Measurements from ENCODE around the gene C19orf12.

The C19orf12 gene

DNA sequence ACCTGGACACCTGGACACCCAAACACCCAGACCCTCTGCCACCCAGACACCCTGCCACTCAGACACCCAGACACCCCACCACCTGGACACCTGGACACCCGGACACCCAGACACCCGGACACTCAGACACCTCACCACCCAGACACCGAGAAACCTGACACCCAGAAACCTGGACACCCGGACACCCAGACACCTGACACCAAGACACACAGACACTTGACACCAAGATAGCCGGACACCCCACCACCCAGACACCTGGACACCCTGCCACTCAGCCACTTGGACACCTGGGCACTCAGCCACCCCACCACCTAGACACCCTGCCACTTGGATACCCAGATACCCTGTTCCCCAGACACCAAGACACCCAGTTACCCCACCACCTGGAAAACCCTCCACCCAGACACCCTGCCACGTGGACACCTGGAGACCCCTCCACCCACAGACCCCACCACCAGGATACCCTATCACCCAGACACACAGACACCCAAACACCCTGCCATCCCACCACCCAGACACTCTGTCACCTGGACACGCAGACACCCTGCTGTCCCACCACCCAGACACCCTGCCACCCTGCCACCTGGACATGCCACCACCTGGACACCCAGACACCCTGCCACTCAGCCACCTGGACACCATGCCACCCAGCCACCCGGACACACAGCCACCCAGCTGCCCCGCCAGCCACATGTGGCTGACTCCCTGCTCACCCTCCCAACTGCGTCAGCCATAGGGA is 17.4 kb downstream of the C19orf12 start:
- no peak for DNase-seq (ENCODE audit: low read depth)

DNA sequence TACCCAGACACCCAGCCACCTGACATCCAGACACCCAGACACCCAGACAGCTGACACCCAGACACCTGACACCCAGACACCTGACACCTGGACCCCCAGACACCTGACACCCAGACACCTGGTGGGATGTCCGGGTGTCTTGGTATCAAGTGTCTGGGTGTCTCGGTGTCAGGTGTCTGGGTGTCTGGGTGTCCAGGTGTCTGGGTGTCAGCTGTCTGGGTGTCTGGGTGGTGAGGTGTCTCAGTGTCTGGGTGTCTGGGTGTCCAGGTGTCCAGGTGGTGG is 18.6 kb downstream of the C19orf12 start:
- DNase-seq (ENCODE audit: low read depth) = no peak

GRCh38 chr19:29695765-29696564 is 19.1 kb downstream of the C19orf12 start:
- DNase-seq (ENCODE audit: low read depth) = no peak

- DNase-seq (ENCODE audit: low read depth) = no peak
These were observed 20.1 kb downstream of the C19orf12 start for GRCh38 chr19:29694669-29695627.

DNA sequence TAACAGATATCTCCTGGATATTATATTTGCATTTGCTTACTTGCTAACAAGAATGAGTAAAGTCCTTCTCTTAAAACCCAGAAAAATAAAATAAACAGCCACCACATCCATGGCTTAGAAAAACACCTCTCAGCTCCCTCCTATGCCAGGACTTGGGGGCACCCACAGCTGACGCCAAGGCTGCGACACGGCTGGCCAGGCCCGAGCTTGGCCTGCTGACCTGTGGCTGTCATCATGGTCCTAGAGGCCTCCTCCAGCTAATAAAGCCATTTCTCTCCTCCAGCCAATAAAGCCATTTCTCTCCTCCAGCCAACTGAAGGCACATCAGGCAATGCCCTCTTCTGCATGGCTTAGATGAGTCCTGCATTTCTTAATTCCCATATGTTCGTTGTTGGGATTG is 20.9 kb downstream of the C19orf12 start:
- DNase-seq (ENCODE audit: low read depth) = no peak

DNA sequence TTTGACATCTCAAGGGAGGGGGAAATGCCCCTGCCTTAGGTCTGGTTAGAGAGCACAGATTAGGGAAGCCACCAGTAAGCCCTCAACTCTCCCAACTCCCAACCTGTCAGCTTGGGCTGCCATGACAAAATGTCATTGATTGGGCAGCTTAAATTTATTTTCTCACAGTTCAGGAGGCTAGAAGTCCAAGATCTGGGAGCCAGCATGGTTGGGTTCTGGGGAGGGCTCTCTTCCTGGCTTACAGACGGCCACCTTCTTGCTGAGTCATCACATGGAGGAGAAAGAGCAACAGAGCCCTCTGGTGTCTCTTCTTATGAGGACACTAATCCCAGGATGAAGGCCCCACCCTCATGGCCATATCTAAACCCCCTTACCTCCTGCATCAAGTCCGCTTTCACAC is 24.2 kb downstream of the C19orf12 start:
- DNase-seq (ENCODE audit: low read depth) = no peak

DNA sequence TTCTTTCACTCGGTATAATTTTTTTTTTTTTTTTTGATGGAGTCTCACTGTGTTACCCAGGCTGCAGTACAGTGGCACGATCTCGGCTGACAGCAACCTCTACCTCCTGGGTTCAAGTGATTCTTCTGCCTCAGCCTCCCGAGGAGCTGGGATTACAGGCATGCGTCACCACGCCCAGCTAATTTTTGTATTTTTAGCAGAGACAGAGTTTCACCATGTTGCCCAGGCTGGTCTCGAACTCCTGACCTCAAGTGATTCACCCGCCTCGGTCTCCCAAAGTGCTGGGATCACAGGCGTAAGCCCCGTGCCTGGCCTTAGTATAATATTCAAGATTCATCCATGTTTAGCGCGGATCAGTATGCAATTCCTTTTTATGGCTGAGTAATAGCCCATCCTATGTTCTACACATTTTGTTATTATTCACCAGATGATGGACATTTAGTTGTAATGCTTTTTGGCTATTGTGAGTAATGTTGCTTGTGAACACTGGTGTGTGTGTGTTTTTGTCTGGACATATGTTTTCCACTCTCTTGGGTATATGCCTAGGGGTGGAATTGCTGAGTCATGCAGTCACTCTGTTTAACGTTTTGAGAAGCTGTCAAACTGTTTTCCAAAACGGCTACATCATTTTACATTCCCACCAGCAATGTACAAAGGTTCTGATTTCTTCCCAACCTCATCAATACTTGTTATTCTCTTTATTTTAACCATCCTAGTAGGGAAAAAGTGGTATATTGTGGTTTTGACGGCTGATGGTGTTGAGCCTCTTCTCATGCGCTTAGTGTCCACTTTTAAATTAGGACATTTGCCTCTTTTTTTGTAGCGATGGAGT is 26.9 kb downstream of the C19orf12 start:
- DNase-seq (ENCODE audit: low read depth) = no peak

GRCh38 chr19:29687244-29687896 is 27.7 kb downstream of the C19orf12 start:
- peak; percentile 76 for DNase-seq (ENCODE audit: low read depth)

DNA sequence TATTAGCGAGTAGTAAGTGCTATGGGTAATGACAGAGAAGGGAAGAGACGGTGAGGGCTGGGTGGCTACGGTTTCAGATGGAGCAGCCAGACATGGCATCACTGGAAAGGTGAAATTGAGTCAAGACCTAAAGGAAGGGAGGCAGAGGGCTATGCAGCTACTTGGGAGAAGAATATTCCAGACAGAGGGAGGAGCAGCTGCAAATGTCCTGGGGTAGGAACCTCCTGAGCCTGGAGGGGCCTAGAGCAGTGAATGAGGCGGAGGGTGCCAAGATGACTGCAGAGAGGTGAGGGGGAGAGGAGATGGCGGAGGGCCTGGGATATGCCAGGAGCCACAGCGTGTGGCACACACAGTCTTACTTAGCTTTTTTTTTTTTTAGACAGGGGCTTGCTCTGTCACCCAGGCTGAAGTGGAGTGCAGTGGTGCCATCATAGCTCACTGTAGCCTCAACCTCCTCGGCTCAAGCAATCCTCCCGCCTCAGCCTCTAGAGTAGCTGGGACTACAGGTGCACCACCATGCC is 28.7 kb downstream of the C19orf12 start:
- no peak for DNase-seq (ENCODE audit: low read depth)

DNA sequence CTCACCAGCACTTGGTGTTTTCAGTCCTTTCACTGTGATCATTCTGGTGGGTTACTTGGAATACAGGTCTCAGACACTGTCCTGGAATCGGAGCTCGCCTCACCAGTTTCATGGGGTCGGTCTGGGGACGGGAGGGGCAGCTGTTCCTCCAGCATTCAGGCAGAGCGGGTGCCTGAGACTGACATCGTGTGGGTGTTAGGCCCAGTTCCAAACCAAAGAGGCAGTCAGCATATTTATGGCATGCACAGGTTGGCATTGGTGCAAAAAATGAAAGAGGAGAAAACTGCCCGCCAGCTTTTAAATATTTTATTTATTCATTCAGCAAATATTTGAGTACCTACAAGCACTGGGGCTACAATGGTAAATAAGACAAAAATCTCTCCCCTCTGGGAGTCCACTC is 29.7 kb downstream of the C19orf12 start:
- no peak for DNase-seq (ENCODE audit: low read depth)

GRCh38 chr19:29683009-29683408 is 32.1 kb downstream of the C19orf12 start:
- DNase-seq (ENCODE audit: low read depth) = no peak

DNA sequence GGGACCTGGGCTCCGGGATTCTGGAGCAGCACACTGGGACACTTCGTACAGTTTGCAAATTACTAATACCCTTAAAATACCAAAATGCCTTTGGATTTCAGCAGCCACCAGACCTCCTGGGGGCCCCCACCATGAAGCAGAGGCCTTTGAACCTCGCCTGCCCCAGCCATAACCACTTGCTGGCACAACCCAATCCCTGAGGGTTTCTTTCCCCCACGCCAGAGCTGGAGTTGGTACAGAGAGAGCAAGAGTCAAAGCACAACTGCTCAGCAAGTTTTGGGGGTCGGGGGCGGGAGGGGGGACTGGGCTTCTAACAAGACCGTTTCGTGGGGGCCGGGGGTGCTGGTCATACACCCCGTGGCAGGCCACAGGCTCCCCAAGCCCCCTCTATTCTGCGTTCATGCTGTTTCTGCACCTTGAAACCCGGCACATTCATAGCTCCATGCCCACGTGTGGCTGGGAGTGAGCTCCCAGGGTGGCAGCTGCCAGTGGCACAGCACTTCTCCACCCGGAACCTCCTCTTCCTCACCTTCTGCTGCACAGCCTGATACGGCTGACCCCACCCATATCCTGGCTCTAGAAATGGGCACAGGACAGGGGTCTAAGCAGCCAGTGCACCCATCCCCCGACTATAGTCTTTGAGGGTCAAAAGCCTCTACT is 32.7 kb downstream of the C19orf12 start:
- no peak for DNase-seq (ENCODE audit: low read depth)

DNA sequence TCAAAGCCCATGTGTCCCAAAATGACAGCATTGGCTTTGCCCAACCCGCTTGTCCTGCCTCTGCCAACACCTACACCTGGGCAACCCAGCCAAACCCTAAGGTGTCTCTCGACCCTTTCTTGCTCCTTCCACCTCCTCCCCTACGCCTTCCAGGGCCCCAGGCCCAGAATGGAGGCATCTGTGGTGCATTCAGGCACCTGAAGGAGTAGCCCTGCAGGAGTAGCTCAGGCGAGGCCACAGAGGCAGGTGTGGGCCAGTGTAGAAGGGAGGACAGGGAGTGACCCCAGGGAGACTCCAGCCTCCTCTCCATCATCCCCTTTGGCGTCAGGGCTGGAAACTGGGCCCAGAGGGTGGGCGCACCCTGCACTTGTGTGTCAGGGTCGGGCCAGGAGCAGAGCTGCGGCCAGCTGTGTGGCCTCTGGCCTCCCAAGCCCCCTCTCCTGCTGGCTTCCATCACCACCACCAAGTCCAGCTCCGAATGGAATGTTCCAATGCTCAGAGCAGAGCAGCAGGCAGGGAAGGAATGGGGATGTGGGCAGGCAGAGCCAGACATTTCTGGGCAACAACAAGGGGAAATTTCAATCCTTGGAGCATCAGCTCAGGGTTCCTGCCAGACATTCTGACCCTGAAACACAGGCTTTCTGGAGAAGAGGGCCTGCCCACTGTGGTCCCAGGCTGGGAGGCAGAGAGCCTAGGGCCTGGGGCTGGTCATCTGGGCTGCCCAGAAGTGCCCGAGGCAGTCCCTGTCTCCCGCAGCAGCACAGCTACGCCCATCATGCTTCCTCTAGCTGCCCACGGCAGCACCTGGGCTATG is 33.4 kb downstream of the C19orf12 start:
- DNase-seq (ENCODE audit: low read depth) = no peak

DNA sequence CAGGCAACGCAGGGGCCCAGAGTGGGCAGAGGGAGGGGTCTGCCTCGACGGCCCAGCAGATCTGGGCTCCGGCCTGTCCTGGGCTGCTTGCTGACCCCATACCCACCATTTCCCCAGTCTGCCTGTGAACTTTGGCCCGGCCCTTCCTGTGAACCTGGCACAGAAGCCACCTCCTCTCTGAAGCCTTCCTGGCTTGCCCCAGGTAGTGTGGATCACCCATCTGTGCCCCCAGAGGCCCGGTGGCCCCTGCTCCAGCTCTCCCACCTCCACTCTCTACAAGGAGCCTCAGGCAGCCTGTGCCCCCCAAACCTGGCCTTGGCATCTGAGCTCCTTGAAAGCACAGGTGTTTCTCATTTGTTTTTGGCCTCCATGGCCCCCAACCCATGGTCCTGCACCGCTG is 34.1 kb downstream of the C19orf12 start:
- DNase-seq (ENCODE audit: low read depth) = no peak

- DNase-seq (ENCODE audit: low read depth) = no peak
These were observed 34.6 kb downstream of the C19orf12 start for GRCh38 chr19:29680447-29680846.

GRCh38 chr19:29679598-29680210 is 35.4 kb downstream of the C19orf12 start:
- DNase-seq (ENCODE audit: low read depth) = no peak

DNA sequence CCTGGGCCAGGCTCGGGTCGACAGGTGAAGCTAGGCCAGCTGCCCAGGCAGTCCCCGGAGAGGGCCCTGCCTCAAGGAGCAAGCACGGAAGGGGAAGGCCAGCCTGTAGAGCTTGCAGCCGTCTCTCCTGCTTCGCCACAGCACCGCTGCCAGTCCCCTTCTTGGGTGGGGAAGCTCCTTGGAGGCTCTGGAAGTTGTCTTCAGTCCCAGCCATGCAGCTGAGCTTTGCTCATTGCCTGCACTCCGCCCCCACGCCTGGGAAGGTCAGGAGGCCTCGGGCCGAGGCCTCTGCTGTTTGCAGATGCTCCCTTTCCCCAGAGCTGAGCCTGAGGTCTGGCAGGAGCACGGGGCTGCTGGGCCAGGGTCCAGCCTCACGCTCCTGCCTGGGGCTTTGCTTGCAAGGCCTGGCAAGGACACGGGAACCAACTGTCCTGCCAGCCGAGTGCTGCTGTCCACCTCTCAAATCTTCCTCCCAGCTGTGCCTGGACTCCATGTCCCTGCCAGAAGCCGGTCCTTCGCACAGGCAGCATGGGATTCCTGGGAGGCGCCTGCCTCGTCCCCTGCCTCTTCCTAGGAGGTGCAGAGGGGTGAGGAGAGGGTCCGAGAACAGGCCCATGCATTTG is 36.5 kb downstream of the C19orf12 start:
- no peak for DNase-seq (ENCODE audit: low read depth)

DNA sequence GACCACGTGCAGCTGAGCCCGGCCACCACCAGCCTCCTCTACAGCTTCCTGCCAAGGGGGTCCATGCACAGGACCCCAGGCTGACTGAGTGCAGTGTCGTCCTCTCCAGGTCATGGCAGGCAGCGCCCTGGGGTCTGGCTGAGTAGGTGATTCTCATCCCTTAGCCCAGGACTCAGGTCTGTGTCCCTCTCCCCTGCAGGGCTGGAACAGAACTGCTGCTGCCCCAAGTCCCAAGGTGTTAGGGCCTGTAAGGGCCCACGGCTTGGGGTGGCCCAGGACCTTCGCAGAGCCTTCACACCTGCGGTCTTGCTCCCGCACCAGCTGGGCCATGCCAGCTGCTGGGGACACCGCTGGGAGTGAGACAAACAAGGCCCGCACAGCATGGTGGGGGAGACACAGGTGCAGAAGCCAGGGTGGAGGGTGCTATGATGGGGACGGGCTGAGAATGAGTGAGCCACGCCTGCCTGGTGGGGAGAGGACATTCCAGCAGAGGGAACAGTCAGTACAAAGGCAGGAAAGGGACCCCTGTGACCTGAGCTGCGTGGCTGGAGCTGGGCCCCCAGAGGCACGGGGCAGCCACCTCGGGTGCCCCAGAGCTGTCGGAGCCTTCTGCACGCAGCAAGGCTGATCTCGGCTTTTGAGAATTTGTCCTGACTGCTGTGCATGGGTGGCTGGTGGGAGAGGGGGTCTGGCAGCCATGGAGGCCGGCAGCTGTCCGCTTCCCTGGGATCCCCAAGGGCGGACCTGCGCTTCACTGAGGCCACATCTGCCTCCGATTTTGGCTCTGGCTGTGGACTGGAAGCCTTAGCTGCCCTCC is 37.9 kb downstream of the C19orf12 start:
- no peak for DNase-seq (ENCODE audit: low read depth)

Data from HS-5 (cell line).